ENCODE data around the gene SLIT3.
A peak's percentile ranks its signal among the peaks of the same experiment; 100 is the strongest.

Gene SLIT3

DNA sequence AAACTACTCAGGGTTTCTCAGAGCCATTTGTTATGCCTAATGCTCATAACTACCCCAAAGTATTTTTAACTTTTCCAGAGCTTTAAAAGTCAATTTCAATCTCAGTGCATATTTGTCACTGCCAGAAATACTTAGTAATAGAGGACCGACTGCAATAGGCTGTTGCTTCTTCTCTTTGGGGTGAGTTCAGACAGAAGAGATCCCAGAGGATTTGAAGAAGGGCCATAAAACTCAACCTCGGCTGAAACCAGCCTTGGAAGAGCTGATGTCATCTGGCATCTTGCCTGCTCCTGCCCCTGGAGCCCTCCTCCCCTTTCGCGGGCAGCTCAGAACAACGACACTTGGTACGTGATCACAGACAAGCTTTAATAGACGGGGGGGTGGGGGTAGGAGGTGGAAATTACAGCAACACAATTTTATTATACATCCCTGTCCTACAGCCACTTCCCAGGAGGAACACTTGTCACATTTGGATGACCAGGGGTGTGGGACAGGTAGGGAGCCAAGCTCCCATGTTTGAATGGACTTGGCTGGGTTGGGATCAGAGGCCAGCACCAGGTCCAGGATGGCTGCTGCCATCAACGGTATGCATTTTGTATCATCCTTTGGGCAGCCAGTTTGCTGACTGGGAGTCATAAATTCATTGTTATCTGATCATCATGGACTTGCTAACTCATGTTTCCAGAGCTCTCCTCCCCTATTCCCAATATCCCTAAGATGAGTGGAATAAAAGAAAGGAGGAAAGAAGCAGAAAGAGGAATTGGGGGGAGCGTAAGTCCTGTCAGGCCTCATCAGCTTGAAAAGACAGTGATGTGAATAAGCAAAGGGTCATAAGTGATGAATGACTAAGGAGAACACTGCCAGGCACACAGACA is 535.2 kb downstream of the SLIT3 start (continued):
- TF ChIP-seq ZNF184 (tag by site-specific recombination; IDR thresholded peaks at IDR 0.05) (peak; percentile 71; the same call in 1 of the 2 replicates), WT1 (tag by site-specific recombination; IDR thresholded peaks at IDR 0.05) (peak; percentile 78), BCL11A (tag by site-specific recombination; IDR thresholded peaks at IDR 0.05; ENCODE audit: low read depth) (peak; percentile 63; the same call in 1 of the 2 replicates), EGR2 (tag by site-specific recombination; IDR thresholded peaks at IDR 0.05; ENCODE audit: low read depth) (0 out of 2 replicates have a peak, but pooled peaks have one; percentile 13), ZSCAN30 (tag by site-specific recombination; IDR thresholded peaks at IDR 0.05) (peak; percentile 49; the same call in 1 of the 2 replicates), ZNF394 (tag by site-specific recombination; IDR thresholded peaks at IDR 0.05; ENCODE audit: borderline replicate concordance) (peak; percentile 64), ZXDB (tag by site-specific recombination; IDR thresholded peaks at IDR 0.05) (peak; percentile 97), ZNF366 (tag by site-specific recombination; conservative IDR thresholded peaks at IDR 0.05) (peak; percentile 86), ZNF335 (tag by site-specific recombination; conservative IDR thresholded peaks at IDR 0.05) (0 out of 2 replicates have a peak, but pooled peaks have one; percentile 31), GLIS1 (tag by site-specific recombination; IDR thresholded peaks at IDR 0.05) (peak; percentile 42; the same call in 1 of the 2 replicates), ZEB2 (tag by site-specific recombination; IDR thresholded peaks at IDR 0.05) (peak; percentile 96), TRIM28 (IDR thresholded peaks at IDR 0.05; ENCODE audit: borderline replicate concordance, low read length) (peak; percentile 84), ZNF10 (tag by site-specific recombination; IDR thresholded peaks at IDR 0.05) (peak; percentile 16; the same call in 1 of the 2 replicates), ZNF23 (tag by site-specific recombination; IDR thresholded peaks at IDR 0.05; ENCODE audit: borderline replicate concordance) (no peak), SP7 (tag by site-specific recombination; IDR thresholded peaks at IDR 0.05) (peak; percentile 63; the same call in 1 of the 2 replicates), ZNF600 (tag by site-specific recombination; IDR thresholded peaks at IDR 0.05) (peak; percentile 74), ZBTB17 (tag by site-specific recombination; IDR thresholded peaks at IDR 0.05) (peak; percentile 96), ZNF843 (tag by site-specific recombination; IDR thresholded peaks at IDR 0.05) (peak; percentile 77), ZNF16 (tag by site-specific recombination; IDR thresholded peaks at IDR 0.05; ENCODE audit: low read depth) (no peak), MZF1 (tag by site-specific recombination; IDR thresholded peaks at IDR 0.05; ENCODE audit: borderline replicate concordance) (peak; percentile 47; the same call in 1 of the 2 replicates), ZNF324 (tag by site-specific recombination; IDR thresholded peaks at IDR 0.05) (peak; percentile 65; the same call in 1 of the 2 replicates), ZNF610 (tag by site-specific recombination; IDR thresholded peaks at IDR 0.05; ENCODE audit: borderline replicate concordance) (no peak), ZNF24 (tag by site-specific recombination; IDR thresholded peaks at IDR 0.05) (peak; percentile 82), ZNF558 (tag by site-specific recombination; IDR thresholded peaks at IDR 0.05) (peak; percentile 34; the same call in 1 of the 2 replicates)
- TF ChIP-seq, protein P1, sequence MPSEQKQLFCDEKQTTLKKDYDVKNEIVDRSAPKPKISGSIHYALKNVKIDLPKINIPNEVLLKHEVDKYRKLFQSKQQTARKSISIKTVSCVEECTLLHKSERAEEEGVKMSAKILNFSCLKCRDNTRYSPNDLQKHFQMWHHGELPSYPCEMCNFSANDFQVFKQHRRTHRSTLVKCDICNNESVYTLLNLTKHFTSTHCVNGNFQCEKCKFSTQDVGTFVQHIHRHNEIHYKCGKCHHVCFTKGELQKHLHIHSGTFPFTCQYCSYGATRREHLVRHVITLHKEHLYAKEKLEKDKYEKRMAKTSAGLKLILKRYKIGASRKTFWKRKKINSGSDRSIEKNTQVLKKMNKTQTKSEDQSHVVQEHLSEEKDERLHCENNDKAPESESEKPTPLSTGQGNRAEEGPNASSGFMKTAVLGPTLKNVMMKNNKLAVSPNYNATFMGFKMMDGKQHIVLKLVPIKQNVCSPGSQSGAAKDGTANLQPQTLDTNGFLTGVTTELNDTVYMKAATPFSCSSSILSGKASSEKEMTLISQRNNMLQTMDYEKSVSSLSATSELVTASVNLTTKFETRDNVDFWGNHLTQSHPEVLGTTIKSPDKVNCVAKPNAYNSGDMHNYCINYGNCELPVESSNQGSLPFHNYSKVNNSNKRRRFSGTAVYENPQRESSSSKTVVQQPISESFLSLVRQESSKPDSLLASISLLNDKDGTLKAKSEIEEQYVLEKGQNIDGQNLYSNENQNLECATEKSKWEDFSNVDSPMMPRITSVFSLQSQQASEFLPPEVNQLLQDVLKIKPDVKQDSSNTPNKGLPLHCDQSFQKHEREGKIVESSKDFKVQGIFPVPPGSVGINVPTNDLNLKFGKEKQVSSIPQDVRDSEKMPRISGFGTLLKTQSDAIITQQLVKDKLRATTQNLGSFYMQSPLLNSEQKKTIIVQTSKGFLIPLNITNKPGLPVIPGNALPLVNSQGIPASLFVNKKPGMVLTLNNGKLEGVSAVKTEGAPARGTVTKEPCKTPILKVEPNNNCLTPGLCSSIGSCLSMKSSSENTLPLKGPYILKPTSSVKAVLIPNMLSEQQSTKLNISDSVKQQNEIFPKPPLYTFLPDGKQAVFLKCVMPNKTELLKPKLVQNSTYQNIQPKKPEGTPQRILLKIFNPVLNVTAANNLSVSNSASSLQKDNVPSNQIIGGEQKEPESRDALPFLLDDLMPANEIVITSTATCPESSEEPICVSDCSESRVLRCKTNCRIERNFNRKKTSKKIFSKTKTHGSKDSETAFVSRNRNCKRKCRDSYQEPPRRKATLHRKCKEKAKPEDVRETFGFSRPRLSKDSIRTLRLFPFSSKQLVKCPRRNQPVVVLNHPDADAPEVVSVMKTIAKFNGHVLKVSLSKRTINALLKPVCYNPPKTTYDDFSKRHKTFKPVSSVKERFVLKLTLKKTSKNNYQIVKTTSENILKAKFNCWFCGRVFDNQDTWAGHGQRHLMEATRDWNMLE (tag by site-specific recombination; conservative IDR thresholded peaks at IDR 0.05; ENCODE audit: low read depth): peak; percentile 52
- TF ChIP-seq, protein P2, sequence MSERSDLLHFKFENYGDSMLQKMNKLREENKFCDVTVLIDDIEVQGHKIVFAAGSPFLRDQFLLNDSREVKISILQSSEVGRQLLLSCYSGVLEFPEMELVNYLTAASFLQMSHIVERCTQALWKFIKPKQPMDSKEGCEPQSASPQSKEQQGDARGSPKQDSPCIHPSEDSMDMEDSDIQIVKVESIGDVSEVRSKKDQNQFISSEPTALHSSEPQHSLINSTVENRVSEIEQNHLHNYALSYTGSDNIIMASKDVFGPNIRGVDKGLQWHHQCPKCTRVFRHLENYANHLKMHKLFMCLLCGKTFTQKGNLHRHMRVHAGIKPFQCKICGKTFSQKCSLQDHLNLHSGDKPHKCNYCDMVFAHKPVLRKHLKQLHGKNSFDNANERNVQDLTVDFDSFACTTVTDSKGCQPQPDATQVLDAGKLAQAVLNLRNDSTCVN (tag by site-specific recombination; optimal IDR thresholded peaks at IDR 0.05): no peak
- TF ChIP-seq, protein P3, sequence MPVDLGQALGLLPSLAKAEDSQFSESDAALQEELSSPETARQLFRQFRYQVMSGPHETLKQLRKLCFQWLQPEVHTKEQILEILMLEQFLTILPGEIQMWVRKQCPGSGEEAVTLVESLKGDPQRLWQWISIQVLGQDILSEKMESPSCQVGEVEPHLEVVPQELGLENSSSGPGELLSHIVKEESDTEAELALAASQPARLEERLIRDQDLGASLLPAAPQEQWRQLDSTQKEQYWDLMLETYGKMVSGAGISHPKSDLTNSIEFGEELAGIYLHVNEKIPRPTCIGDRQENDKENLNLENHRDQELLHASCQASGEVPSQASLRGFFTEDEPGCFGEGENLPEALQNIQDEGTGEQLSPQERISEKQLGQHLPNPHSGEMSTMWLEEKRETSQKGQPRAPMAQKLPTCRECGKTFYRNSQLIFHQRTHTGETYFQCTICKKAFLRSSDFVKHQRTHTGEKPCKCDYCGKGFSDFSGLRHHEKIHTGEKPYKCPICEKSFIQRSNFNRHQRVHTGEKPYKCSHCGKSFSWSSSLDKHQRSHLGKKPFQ (tag by site-specific recombination; IDR thresholded peaks at IDR 0.05): no peak; the same call in 1 of the 2 replicates
- TF ChIP-seq, protein P4, sequence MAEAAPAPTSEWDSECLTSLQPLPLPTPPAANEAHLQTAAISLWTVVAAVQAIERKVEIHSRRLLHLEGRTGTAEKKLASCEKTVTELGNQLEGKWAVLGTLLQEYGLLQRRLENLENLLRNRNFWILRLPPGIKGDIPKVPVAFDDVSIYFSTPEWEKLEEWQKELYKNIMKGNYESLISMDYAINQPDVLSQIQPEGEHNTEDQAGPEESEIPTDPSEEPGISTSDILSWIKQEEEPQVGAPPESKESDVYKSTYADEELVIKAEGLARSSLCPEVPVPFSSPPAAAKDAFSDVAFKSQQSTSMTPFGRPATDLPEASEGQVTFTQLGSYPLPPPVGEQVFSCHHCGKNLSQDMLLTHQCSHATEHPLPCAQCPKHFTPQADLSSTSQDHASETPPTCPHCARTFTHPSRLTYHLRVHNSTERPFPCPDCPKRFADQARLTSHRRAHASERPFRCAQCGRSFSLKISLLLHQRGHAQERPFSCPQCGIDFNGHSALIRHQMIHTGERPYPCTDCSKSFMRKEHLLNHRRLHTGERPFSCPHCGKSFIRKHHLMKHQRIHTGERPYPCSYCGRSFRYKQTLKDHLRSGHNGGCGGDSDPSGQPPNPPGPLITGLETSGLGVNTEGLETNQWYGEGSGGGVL (tag by site-specific recombination; IDR thresholded peaks at IDR 0.05): peak; percentile 88
